Skeletal muscle cell (primary cell): ENCODE results near the gene SLC38A6.

ENCODE experiments used
- DNase-seq: peaks from one replicate; pipeline ENCODE4 v3.0.0-alpha.2; 2010; ENCODE audit warnings: low read depth
- H3K4me3 ChIP-seq: 2 replicates; pipeline ENCODE4 v1.5.1; 2011; ENCODE audit warnings: low read depth, mild to moderate bottlenecking, control low read depth, low read length, moderate library complexity

SLC38A6 gene

DNA sequence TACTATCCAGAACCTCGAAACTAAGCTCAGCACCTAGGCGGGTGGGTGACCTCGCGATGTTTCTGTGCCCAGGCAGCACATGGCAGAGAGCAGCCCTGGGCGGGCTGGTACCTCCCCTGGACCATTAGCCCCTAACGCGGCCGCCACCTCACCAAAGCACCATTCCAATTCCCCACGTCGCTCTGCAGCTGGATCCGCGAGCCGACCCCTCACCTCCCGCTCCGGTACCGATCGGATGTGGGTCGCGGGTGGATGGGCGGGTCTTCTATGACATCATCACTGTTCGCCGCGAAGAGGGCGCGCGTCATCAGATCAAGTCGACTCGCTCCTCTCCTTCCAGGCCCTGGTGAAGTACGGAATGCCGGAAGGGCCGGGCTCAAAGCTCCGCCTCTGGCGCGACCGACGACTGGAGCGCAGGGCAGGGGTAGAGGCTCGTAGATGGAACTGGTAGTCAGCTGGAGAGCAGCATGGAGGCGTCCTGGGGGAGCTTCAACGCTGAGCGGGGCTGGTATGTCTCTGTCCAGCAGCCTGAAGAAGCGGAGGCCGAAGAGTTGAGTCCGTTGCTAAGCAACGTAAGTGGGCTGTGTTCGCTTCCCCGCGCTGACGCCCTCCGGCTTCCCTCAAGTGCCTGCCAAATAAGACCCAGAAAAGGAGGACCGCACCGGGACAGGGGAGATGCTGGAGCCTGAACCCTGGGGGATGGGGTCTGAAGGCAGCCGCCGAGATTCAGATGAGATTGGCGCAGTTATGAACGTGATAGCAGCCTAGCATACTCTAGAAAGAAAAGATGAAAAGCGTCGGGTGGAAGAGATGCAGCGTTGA lies at the start of gene SLC38A6, which contains the start of gene TRMT5:
TSS of gene SLC38A6 (plus strand) at position 435 of the 822 bp plus-strand sequence. CDS start at position 468, 33 bp downstream.
TSS of gene TRMT5 (minus strand) at position 269 of the 822 bp plus-strand sequence. CDS start at position 163, 106 bp downstream.
- peak; percentile 92 for DNase-seq
- peak within 1 kb of the TSS; percentile 81 for H3K4me3 ChIP-seq

DNA sequence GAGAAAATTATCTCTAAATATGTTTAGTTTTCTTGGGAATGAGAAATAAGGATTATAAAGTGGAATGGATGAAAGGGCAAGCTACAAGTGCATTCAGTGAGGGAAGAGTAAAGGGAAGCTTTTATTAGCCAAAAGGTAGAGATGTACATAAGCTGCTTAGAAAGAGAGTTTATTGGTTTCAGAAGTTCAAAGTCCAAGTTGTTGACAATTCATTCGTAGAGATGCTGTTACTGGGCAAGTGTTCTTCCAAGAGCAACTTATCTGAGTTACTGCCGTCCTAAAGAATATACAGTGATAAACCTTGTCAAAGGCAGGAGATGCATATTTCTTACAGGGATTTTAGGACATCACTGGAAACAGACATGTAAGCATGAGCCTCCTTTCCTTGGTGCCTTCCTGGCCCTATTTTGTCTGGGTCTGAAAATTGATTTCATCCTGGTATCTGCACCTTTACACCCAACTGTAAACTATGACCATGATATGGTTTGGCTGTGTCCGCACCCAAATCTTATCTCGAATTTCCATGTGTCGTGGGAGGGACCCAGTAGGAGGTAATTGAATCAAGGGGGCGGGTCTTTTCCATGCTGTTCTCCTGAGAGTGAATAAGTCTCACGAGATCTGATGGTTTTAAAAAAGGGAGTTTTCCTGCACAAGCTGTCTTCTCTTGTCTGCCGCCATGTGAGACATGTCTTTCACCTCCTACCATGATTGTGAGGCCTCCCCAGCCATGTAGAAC lies 47.0 kb upstream of the SLC38A6 start:
- H3K4me3 ChIP-seq, result no peak overlapping the region
- no peak for DNase-seq

DNA sequence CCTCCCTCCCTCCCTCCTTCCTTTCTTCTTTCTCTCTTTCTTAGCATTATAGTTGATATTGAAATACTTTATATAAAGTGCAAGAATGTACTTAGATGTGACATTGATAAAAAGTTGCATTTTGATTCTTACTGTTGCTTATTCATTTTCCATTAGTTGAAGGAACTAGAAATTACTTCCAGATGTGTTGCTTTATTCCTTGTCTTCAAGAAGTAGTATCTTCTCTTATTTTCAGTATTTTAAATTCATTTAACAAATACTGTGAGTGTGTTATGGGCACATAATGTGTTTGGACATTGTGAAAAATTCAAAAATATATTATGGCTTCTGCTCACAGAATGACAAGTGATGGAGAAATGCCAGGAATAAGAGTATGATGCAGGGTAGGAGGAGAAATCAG lies 45.7 kb upstream of the SLC38A6 start:
- DNase-seq, result no peak
- H3K4me3 ChIP-seq, result no peak overlapping the region

DNA sequence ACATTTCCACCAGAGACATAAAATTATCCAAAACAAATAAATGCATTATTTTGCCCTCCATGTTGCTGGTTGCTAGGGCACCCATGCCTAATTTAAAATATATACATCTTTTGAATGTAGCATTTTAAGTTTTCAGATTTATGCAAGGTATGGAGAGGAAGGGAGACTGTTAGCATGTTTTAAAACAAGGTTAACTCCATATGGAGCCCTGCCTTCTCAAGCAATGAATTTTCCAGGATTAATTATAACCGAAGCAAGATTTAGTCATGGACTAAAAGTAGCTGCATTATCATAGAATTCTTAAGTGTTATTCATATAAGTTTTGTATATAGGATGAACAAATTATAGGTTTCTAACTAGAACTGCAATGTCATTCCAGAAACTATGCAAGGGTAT lies 37.4 kb upstream of the SLC38A6 start:
- no peak for DNase-seq
- H3K4me3 ChIP-seq, result no peak overlapping the region

DNA sequence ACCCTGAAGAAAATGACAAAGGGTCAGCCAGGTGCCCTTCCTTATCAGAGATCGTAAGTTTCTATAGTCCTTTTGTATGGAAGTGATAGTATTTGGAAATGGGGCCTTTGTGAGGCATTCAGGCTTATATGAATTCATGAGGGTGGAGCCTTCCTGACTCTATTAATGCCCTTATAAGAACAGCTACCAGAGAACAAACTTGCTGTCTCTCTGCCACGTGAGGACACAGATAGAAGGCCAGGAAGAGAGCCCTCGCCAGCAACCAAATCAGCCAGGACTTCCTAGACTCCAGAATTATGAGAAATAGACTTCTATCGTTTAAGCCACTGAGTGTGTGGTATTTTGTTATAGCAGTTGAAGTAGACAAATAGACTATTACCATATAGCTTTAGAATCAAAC lies 36.8 kb upstream of the SLC38A6 start:
- no peak overlapping the region for H3K4me3 ChIP-seq
- no peak for DNase-seq

DNA sequence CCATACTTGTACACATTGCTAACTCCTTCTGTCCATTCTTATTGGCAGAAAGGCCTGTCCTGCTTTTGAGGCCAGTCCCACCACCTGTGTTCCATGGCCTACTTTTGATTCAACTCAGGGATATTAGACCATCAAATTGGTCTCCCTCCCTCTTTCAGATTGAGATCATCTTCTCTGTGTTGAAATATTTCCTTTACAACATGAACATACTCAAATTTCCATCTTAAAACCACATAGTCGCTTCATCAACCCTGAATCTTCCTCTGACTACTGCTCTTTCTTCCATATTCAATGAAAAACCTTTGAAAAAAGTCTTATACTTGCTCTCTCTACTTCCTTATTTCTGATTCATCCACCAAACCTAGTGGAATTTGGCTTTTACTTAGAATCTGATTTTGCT lies 35.1 kb upstream of the SLC38A6 start:
- H3K4me3 ChIP-seq, result no peak overlapping the region
- DNase-seq, result no peak

- no peak overlapping the region for H3K4me3 ChIP-seq
- DNase-seq, result no peak
Measured at GRCh38 chr14:60946773-60947172, 34.3 kb upstream of the SLC38A6 start.

DNA sequence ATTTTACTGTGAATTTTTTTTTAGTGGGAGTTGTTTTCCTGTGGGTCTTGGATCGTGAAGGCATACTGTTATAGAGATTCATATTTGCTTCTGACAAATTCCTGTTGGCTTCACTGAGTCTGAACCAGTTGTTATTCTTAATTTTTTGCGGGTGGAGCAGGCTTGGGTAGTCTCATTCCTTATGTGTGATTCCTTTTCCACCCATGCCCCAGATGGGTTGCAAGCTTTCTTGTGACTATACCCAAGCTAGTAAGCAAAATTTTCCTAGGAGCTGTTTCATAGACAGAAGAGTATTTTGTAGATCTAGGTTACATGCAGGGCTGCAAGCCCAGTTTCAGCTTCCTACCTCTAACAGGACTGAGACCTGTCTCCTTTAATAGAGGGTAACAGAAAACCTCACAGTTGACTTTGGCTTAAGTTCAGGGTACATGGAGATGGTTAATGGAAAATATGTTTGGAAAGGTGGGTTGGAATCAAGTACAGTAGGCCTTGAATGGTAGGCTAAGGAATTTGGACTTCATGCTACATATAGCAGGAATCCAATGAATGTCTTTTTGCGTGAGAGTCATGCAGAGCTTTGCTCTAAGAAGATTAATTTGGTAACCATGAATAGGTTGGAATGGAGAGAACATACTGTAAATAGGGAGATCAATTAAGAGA lies 29.1 kb upstream of the SLC38A6 start:
- no peak for DNase-seq
- no peak overlapping the region for H3K4me3 ChIP-seq

DNA sequence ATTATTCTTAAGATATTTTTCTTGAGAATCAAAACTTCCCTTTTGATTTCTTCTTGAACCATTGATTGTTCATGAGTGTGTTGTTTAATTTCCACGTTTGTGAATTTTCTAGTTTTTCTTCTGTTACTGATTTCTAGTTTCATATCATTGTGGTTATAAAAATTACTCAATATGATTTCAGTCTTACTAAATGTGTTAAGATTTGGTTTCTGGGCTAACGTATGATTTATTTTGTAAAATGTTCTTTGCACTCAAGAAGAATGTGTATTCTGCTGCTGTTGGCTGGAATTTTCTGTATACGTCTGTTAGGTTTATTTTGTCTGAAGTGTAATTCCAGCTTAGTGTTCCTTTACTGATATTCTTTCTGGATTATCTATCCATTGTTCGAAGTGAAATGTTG lies 24.8 kb upstream of the SLC38A6 start:
- H3K4me3 ChIP-seq, result no peak overlapping the region
- DNase-seq, result no peak

- DNase-seq, result no peak
Measured at GRCh38 chr14:60956632-60957031, 24.4 kb upstream of the SLC38A6 start.

DNA sequence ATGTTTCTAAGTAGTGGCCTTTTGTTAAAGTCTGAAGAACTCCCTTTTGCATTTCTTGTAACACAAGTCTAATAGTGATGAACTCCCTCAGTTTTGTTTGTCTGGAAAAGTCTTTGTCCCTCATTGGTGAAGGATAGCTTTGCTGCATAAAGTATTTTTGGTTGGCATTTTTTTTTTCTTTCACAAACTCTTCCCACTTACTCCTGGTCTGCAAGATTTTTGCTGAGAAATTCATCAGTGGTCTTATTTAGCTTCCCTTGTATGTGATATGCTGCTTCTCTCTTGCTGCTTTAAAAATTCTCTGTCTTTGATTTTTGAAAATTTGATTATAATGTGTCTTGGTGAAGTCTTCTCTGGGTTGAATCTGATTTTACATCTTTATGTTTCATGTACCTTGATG lies 22.9 kb upstream of the SLC38A6 start:
- H3K4me3 ChIP-seq, result no peak overlapping the region

More at GRCh38 chr14:60956632-60957031, 24.4 kb upstream of the SLC38A6 start:
- no peak overlapping the region for H3K4me3 ChIP-seq

GRCh38 chr14:60963761-60964160 lies 17.3 kb upstream of the SLC38A6 start:
- H3K4me3 ChIP-seq, result no peak overlapping the region
- no peak for DNase-seq

More for the DNA sequence above, 22.9 kb upstream of the SLC38A6 start:
- no peak for DNase-seq

DNA sequence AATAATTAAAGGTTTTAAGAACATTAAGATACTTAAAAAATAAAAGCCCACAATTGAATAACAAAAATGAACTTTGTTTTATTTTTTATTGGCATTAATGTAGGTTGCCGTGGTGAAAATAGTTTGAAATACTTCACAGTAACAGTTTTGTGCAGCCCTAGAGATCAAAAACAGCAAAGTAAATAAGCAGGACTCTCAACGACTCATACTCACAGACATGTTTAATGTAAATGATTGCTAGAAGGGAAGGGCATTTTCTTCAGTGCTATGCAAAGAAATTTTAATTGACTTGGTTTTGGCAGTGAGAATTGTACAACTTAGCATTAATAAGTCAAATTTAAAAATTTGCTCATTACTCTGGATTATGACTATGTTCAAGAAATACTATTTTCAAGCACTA lies 16.1 kb upstream of the SLC38A6 start:
- DNase-seq, result no peak
- H3K4me3 ChIP-seq, result no peak overlapping the region

DNA sequence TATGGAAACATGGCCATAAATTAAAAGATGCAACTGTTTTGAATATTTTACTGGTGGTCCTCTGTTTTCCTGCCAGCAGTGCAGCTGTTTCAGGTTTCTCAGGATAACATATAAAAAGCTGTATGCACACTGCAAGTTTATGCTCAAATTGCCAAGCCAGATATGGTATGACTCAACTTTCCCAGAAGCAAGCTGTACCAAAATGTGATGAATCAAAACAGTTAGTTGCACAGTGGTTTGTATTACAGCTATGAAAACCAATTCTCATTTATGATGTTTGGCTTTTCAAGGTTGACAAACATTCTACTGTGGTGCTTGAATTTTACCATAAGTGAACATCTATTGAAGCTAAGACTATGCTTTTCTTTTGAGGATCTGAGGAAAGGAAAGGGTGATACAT lies 15.6 kb upstream of the SLC38A6 start:
- peak; percentile 78 for DNase-seq

GRCh38 chr14:60968099-60968498 lies 12.9 kb upstream of the SLC38A6 start:
- no peak for DNase-seq
- no peak overlapping the region for H3K4me3 ChIP-seq

More for the DNA sequence above, 15.6 kb upstream of the SLC38A6 start:
- H3K4me3 ChIP-seq, result no peak overlapping the region

DNA sequence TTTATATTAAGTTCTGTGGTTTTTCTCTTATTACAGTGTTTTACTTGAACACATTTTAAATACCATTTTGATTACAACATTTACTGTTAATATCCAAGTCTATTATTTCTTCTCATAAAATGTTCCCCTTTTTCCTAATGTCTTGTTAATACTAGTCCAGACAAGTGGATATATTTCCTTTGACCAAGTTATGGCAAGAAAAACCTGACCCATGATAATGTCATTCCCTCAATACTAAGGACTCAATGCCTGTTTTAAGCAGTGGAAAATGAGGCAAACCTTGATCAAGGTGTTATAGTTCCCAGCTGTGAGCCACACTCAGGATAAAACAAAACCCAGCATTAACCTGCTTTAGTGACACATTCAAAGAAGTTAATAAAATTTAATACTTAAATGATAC lies 12.4 kb upstream of the SLC38A6 start:
- no peak for DNase-seq

GRCh38 chr14:60970146-60970545 lies 10.9 kb upstream of the SLC38A6 start:
- no peak for DNase-seq
- H3K4me3 ChIP-seq, result no peak overlapping the region

More for the DNA sequence above, 12.4 kb upstream of the SLC38A6 start:
- no peak overlapping the region for H3K4me3 ChIP-seq

DNA sequence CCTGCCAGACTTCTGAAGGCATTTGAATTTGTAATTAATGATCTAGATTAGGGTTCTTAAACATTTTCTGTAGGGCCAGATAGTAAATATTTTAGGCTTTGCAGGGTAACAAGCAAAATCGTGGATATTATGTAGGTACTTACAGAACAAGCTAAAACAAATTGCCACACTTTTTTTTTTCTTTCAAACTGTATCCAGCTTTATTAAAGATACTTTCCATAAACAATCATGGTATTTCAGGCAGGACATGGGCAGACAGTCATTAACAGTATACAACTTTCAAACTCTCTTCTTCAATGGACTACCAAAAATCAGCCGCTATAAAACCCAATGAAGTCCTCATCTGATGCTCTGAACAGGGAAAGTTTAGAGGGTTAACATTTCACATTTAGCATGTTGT lies 9.8 kb upstream of the SLC38A6 start:
- no peak for DNase-seq
- no peak overlapping the region for H3K4me3 ChIP-seq

GRCh38 chr14:60972295-60972694 lies 8.8 kb upstream of the SLC38A6 start:
- H3K4me3 ChIP-seq, result no peak overlapping the region
- DNase-seq, result no peak

DNA sequence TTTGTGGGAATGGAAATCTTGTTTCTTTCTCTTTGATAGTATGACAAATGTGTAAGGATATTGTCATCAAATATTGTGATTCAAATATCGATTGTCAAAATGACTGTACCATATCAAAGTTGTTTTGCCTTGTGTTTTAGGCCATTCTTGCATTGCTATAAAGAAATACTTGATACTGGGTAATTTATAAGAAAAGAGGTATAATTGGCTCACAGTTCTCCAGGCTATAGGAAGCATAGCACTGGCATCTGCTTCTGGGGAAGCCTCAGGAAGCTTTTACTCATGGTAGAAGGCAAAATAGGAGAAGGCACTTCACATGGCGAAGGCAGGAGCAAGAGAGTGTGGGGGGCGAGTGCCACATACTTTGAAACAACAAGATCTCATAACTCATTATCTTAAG lies 8.0 kb upstream of the SLC38A6 start:
- no peak overlapping the region for H3K4me3 ChIP-seq
- no peak for DNase-seq
